GM23248 (cell line): ENCODE data around the gene USP32. TPM values are rescaled to one million over a fixed set of nuclear protein-coding genes. Genes with fewer than 3 reads are reported as not detected.

Source experiments
- DNase-seq: peaks from one replicate; pipeline ENCODE4 v3.0.0-alpha.2; 2015
- H2AFZ ChIP-seq: fragments of 200-600 bp; sonication (generic); 2 replicates; pipeline ENCODE4 v1.6.1; 2016; ENCODE audit warnings: antibody characterized with exemption
- H3F3A ChIP-seq: fragments of 200-600 bp; sonication (generic); 2 replicates; pipeline ENCODE4 v1.6.1; 2016; ENCODE audit warnings: mild to moderate bottlenecking, antibody characterized with exemption, mixed run types; ENCODE audit not compliant: insufficient read depth
- H3K27ac ChIP-seq: fragments of 200-600 bp; sonication (generic); 2 replicates; pipeline ENCODE4 v1.5.1; 2016; ENCODE audit warnings: mild to moderate bottlenecking
- H3K27me3 ChIP-seq: fragments of 200-600 bp; sonication (generic); replicated peaks from 2 replicates; pipeline ENCODE4 v1.6.1; 2016; ENCODE audit warnings: mild to moderate bottlenecking; ENCODE audit not compliant: insufficient read depth
- H3K36me3 ChIP-seq: fragments of 200-600 bp; sonication (generic); 2 replicates; pipeline ENCODE4 v1.6.1; 2016; ENCODE audit warnings: low read depth, mild to moderate bottlenecking
- H3K4me1 ChIP-seq: fragments of 200-600 bp; sonication (generic); 2 replicates; pipeline ENCODE4 v1.6.1; 2016; ENCODE audit warnings: mild to moderate bottlenecking; ENCODE audit not compliant: insufficient read depth
- H3K4me2 ChIP-seq: fragments of 200-600 bp; sonication (generic); one replicate; pipeline ENCODE4 v1.6.1; 2016; ENCODE audit warnings: mild to moderate bottlenecking; ENCODE audit not compliant: unreplicated experiment
- H3K4me3 ChIP-seq: fragments of 200-600 bp; sonication (generic); 2 replicates; pipeline ENCODE4 v1.5.1; 2016; ENCODE audit warnings: mild to moderate bottlenecking
- H3K79me2 ChIP-seq: fragments of 200-600 bp; sonication (generic); 2 replicates; pipeline ENCODE4 v1.6.1; 2016; ENCODE audit warnings: mild to moderate bottlenecking; ENCODE audit not compliant: insufficient read depth
- H3K9ac ChIP-seq: fragments of 200-600 bp; sonication (generic); 2 replicates; pipeline ENCODE4 v1.6.1; 2016; ENCODE audit warnings: mild to moderate bottlenecking
- H3K9me2 ChIP-seq: fragments of 200-600 bp; sonication (generic); 2 replicates; pipeline ENCODE4 v1.6.1; 2016; ENCODE audit warnings: mixed run types, mild to moderate bottlenecking, moderate library complexity; ENCODE audit not compliant: insufficient read depth
- H3K9me3 ChIP-seq: fragments of 200-600 bp; sonication (generic); one replicate; pipeline ENCODE4 v1.6.1; 2017; ENCODE audit warnings: low read depth
- H4K20me1 ChIP-seq: fragments of 200-600 bp; sonication (generic); 2 replicates; pipeline ENCODE4 v1.6.0; 2016; ENCODE audit not compliant: insufficient read depth
- EZH2 ChIP-seq: fragments of 200-600 bp; sonication (generic); IDR thresholded peaks from 2 replicates; pipeline ENCODE4 v1.6.1; 2018; ENCODE audit warnings: antibody characterized with exemption, mild to moderate bottlenecking; ENCODE audit not compliant: insufficient read depth, poor library complexity, severe bottlenecking
- EZH2phosphoT487 ChIP-seq: fragments of 200-600 bp; sonication (generic); IDR thresholded peaks from 2 replicates; pipeline ENCODE4 v1.6.1; 2018; ENCODE audit warnings: antibody characterized with exemption, moderate library complexity, mild to moderate bottlenecking, low read depth; ENCODE audit not compliant: insufficient read depth
- WGBS, 2 experiments: methylation state at CpG; one replicate each; pipeline ENCODE4 v1.1.6; 2015 to 2017; ENCODE audit warnings: low lambda C conversion rate in 2 of 2, low coverage in 1 of 2; ENCODE audit errors: missing lambda C conversion rate in 2 of 2; 5-methylcytosine and 5-hydroxymethylcytosine counted together
- in situ Hi-C: fragments of 300-500 bp; cut with MboI; formaldehyde crosslinking; loops from 2 replicates; pipeline ENCODE4 v1.15.0; 2020
- polyA plus RNA-seq: library from polyadenylated mRNA; unstranded; fragments of >200 nt; fragmentation: Nextera tagmentation; extraction: Ambion mirVana; gene quantifications from 2 replicates; pipeline ENCODE4 v1.2.1, GENCODE V29; 2016
- total RNA-seq: library from RNA; depleted of rRNA; stranded (reverse); fragments of >200 nt; shearing (Covaris generic); gene quantifications from 2 replicates; pipeline ENCODE4 v1.2.3, GENCODE V29; 2014

The USP32 gene
- total and polyA plus RNA-seq, 2 experiments from 2014 or later: 14.0 to 33.9 TPM

- WGBS, 2 experiments: 95% methylated on average over 17 of the region's 17 CpGs
- peaks cover 25% of the 10 kb centered on the region for H3F3A ChIP-seq
- TF ChIP-seq EZH2phosphoT487 (no peak), EZH2 (no peak)
These were observed 2.1 kb upstream of the USP32 start for GRCh38 chr17:60393840-60394723.

GRCh38 chr17:60392845-60393702 lies 1.1 kb upstream of the USP32 start:
- peaks cover 25% of the 10 kb centered on the region for H3K4me1 ChIP-seq

More at GRCh38 chr17:60393840-60394723, 2.1 kb upstream of the USP32 start:
- H3K27me3 ChIP-seq: no peaks in the 10 kb centered on the region
- no peak overlapping the region for H3K9ac ChIP-seq
- in situ Hi-C loops: loop anchor here (10.0 kb wide), 1 partner anchor 59 kb away; no protein-coding TSS in a partner anchor
- peaks cover 15% of the 10 kb centered on the region for H3K4me1 ChIP-seq
- H3K9me2 ChIP-seq: no peaks in the 10 kb centered on the region
- DNase-seq: no peak
- H3K27ac ChIP-seq: no peak overlapping the region
- H3K79me2 ChIP-seq: peaks cover 28% of the 10 kb centered on the region
- H3K36me3 ChIP-seq: no peaks in the 10 kb centered on the region
- H2AFZ ChIP-seq: no peak overlapping the region
- H3K4me3 ChIP-seq: no peak overlapping the region
- no peak overlapping the region for H3K4me2 ChIP-seq
- peaks cover 1% of the 10 kb centered on the region; the same call in 1 of the 2 replicates for H4K20me1 ChIP-seq
- H3K9me3 ChIP-seq: no peaks in the 10 kb centered on the region

GRCh38 chr17:60391471-60392041 lies 377 bp downstream of the USP32 start:
- Histone ChIP-seq H3K27ac (peak overlapping the region; percentile 91), H3K9me3 (no peaks in the 10 kb centered on the region), H3K9ac (peak overlapping the region; percentile 91), H3K4me3 (peak overlapping the region; percentile 89), H3K36me3 (no peaks in the 10 kb centered on the region), H3K4me1 (peaks cover 34% of the 10 kb centered on the region), H4K20me1 (peaks cover 8% of the 10 kb centered on the region; the same call in 1 of the 2 replicates), H2AFZ (peak overlapping the region; percentile 75), H3K4me2 (peak overlapping the region; percentile 91), H3K27me3 (no peaks in the 10 kb centered on the region), H3K79me2 (peaks cover 53% of the 10 kb centered on the region), H3F3A (peaks cover 31% of the 10 kb centered on the region), H3K9me2 (no peaks in the 10 kb centered on the region)
- TF ChIP-seq EZH2phosphoT487: no peak
- no peak for TF ChIP-seq EZH2
- WGBS, 2 experiments: 1% methylated on average over 23 to 36 of the region's 36 CpGs
- in situ Hi-C loops: loop anchor here (10.0 kb wide), 1 partner anchor 57 kb away; no protein-coding TSS in a partner anchor
- DNase-seq: no peak

More at GRCh38 chr17:60392845-60393702, 1.1 kb upstream of the USP32 start:
- Histone ChIP-seq H3K27ac (peak overlapping the region; percentile 91), H3K9me3 (no peaks in the 10 kb centered on the region), H3K9ac (peak overlapping the region; percentile 91), H3K4me3 (peak overlapping the region; percentile 89), H3K27me3 (no peaks in the 10 kb centered on the region), H4K20me1 (peaks cover 8% of the 10 kb centered on the region; the same call in 1 of the 2 replicates), H3K36me3 (no peaks in the 10 kb centered on the region), H3K9me2 (no peaks in the 10 kb centered on the region), H3K79me2 (peaks cover 38% of the 10 kb centered on the region), H3K4me2 (peak overlapping the region; percentile 72), H3F3A (peaks cover 31% of the 10 kb centered on the region), H2AFZ (peak overlapping the region; percentile 75)
- DNase-seq: peak; percentile 70
- no peak for TF ChIP-seq EZH2phosphoT487
- TF ChIP-seq EZH2: no peak
- in situ Hi-C loops: loop anchor here (10.0 kb wide), 1 partner anchor 58 kb away; no protein-coding TSS in a partner anchor
- 26 to 28% methylated on average over 17 of the region's 17 CpGs for WGBS, 2 experiments
